Peyer's patch (tissue), 4 donors: Measurements from ENCODE around the gene COL6A6. TPM values are rescaled to one million over a fixed set of nuclear protein-coding genes. Genes with fewer than 3 reads are reported as not detected.

Experiments
- DNase-seq, 3 donors: peaks; one replicate each; pipeline ENCODE4 v3.0.0-alpha.2; 2017 to 2019
- H3K27ac ChIP-seq, 4 donors: fragments of 200-600 bp; sonication (generic); one replicate each; pipeline ENCODE4 v1.5.1; 2016 to 2019
- H3K27me3 ChIP-seq, 2 donors: fragments of 200-600 bp; sonication (generic); one replicate each; pipeline ENCODE4 v1.5.1; 2019
- H3K36me3 ChIP-seq, 3 donors: fragments of 200-600 bp; sonication (generic); one replicate each; pipeline ENCODE4 v1.5.1; 2016 to 2019
- H3K4me1 ChIP-seq, 4 donors: fragments of 200-600 bp; sonication (generic); one replicate each; pipeline ENCODE4 v1.5.1; 2016 to 2019
- H3K4me3 ChIP-seq, 4 donors: fragments of 200-600 bp; sonication (generic); 1 replicate in 3 of 4; 2 replicates in 1 of 4; pipeline ENCODE4 v1.5.1; 2016 to 2019; ENCODE audit warnings: mild to moderate bottlenecking in 1 of 4
- H3K9me3 ChIP-seq, 4 donors: fragments of 200-600 bp; sonication (generic); one replicate each; pipeline ENCODE4 v1.5.1; 2016 to 2019; ENCODE audit warnings: mild to moderate bottlenecking in 1 of 4
- POLR2A ChIP-seq, 2 donors: fragments of 450-650 bp; IDR thresholded peaks; one replicate each; pipeline ENCODE4 v1.5.1; 2017; ENCODE audit warnings: antibody characterized with exemption in 2 of 2, mild to moderate bottlenecking in 2 of 2, moderate library complexity in 2 of 2
- total RNA-seq, 4 donors: library from RNA; depleted of rRNA; stranded (reverse); fragments of >200 nt; gene quantifications; one replicate each; pipeline ENCODE4 v1.1.0, GENCODE V29; 2016
- TF ChIP-seq, protein P1 (sequence below), 6 experiments: fragments of 450-650 bp in 4 of 6; fragments of 200-600 bp in 2 of 6; sonication (generic) in 1 of 6; IDR thresholded peaks; one replicate each; pipeline ENCODE4 v1.5.1; 2017 to 2019; ENCODE audit warnings: antibody characterized with exemption in 6 of 6, mild to moderate bottlenecking in 3 of 6, moderate library complexity in 1 of 6

Gene COL6A6, protein sequence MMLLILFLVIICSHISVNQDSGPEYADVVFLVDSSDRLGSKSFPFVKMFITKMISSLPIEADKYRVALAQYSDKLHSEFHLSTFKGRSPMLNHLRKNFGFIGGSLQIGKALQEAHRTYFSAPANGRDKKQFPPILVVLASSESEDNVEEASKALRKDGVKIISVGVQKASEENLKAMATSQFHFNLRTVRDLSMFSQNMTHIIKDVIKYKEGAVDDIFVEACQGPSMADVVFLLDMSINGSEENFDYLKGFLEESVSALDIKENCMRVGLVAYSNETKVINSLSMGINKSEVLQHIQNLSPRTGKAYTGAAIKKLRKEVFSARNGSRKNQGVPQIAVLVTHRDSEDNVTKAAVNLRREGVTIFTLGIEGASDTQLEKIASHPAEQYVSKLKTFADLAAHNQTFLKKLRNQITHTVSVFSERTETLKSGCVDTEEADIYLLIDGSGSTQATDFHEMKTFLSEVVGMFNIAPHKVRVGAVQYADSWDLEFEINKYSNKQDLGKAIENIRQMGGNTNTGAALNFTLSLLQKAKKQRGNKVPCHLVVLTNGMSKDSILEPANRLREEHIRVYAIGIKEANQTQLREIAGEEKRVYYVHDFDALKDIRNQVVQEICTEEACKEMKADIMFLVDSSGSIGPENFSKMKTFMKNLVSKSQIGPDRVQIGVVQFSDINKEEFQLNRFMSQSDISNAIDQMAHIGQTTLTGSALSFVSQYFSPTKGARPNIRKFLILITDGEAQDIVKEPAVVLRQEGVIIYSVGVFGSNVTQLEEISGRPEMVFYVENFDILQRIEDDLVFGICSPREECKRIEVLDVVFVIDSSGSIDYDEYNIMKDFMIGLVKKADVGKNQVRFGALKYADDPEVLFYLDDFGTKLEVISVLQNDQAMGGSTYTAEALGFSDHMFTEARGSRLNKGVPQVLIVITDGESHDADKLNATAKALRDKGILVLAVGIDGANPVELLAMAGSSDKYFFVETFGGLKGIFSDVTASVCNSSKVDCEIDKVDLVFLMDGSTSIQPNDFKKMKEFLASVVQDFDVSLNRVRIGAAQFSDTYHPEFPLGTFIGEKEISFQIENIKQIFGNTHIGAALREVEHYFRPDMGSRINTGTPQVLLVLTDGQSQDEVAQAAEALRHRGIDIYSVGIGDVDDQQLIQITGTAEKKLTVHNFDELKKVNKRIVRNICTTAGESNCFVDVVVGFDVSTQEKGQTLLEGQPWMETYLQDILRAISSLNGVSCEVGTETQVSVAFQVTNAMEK (N-terminal part only)
- total RNA-seq: not detected

DNA sequence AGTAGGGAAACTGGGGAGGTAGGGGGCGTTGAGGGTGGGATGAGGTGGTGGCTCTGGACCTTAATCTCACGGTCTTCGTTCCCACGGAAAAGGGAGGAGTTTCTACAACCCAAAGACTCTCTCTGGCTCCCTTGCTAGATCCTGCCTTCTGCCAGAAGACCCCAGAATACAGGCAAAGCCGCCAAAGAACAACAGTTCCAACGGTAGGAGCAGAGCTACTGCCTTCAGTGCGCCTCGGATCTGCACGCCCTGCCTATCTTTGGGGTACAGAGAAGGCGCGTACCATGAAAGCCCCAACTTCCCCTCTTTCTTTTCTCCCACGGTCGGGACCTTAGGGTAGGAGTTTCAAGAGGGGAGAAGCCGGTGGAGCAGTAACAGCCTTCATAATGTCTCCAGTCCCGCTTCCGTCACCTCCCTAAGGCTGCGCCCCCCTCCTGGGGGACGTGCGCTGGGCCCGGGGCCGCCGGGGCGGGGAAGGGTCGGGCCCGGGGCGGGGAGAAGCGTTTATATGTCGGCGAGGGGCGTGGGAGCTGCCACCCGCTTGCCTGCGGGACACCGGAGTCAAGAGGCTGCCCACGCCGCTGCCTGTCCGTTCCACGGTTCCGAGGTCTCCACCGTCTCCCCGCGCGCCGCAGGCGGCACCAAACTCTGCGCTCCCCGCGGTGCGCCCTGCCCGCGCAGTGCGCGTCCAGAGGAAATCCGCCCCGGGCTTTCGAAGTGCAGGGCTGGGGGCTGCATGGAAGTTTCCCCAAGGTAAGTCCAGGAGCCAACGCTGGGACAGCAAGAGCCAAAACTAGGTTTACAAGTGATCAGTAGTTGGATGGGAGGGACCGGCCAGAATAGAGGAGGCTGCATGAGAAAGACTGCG is at the start of gene COL6A6:
Gene COL6A6, plus strand, starts transcription at position 533 of the 868 bp plus-strand sequence. CDS start 43,188 bp downstream, outside the sequence.
- Histone ChIP-seq H3K36me3 (no peaks in the 10 kb centered on the region), H3K27ac (no peak within 1 kb of the TSS), H3K27me3 (no peaks in the 10 kb centered on the region), H3K4me1 (no peaks in the 10 kb centered on the region), H3K4me3 (peak within 1 kb of the TSS in 1 of 4 donors; percentile 3), H3K9me3 (no peaks in the 10 kb centered on the region)
- TF ChIP-seq, protein P1, sequence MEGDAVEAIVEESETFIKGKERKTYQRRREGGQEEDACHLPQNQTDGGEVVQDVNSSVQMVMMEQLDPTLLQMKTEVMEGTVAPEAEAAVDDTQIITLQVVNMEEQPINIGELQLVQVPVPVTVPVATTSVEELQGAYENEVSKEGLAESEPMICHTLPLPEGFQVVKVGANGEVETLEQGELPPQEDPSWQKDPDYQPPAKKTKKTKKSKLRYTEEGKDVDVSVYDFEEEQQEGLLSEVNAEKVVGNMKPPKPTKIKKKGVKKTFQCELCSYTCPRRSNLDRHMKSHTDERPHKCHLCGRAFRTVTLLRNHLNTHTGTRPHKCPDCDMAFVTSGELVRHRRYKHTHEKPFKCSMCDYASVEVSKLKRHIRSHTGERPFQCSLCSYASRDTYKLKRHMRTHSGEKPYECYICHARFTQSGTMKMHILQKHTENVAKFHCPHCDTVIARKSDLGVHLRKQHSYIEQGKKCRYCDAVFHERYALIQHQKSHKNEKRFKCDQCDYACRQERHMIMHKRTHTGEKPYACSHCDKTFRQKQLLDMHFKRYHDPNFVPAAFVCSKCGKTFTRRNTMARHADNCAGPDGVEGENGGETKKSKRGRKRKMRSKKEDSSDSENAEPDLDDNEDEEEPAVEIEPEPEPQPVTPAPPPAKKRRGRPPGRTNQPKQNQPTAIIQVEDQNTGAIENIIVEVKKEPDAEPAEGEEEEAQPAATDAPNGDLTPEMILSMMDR (IDR thresholded peaks at IDR 0.05): no peak
- no peak for TF ChIP-seq POLR2A (IDR thresholded peaks at IDR 0.05)
- peak in 1 of 3 donors; percentile 37 for DNase-seq

DNA sequence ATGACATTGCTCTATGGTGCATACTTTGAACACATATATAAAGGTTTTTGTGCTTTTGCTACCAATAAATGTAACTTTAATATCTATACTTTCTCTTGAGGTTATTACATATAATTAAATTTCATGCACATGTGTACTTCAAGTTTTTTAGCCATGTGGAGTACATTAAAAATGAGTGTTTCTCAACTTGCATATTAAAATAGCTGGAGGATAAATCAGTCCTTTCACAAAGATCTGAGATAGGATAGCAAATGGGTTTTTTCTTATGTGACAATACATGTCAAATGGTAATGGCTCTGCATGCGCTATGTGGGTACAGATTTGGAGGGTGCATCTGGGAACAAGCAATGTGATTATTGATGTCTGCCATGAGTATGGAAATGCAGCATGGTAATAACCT is 48.7 kb upstream of the COL6A6 start:
- no peaks in the 10 kb centered on the region for H3K36me3 ChIP-seq
- no peak overlapping the region for H3K27ac ChIP-seq
- no peaks in the 10 kb centered on the region for H3K27me3 ChIP-seq
- DNase-seq: no peak
- H3K4me1 ChIP-seq: no peaks in the 10 kb centered on the region
- no peak for TF ChIP-seq POLR2A (IDR thresholded peaks at IDR 0.05)
- TF ChIP-seq, protein P1 (IDR thresholded peaks at IDR 0.05): no peak
- H3K9me3 ChIP-seq: no peaks in the 10 kb centered on the region
- no peak overlapping the region for H3K4me3 ChIP-seq

DNA sequence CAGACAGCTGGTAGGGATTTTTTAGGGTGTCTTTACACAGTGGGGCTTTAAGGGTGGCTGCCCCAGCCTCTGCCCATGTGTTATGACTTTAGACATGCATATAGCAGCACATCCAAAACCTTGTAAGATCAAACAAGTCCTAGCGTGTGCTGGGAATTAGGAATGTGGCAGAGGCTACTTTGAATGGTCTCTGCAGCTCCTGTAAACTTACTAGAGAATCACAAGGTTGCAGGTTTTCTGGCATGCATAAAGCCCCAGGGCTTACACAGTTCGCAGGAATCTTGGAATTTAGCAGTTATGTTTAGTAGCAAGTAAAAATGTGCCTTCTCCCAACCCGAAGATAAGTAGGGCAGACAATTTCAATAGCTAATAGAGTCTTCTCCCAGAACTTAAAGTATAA is 46.9 kb upstream of the COL6A6 start:
- no peaks in the 10 kb centered on the region for H3K27me3 ChIP-seq
- TF ChIP-seq, protein P1 (IDR thresholded peaks at IDR 0.05): no peak
- TF ChIP-seq POLR2A (IDR thresholded peaks at IDR 0.05): no peak
- H3K9me3 ChIP-seq: no peaks in the 10 kb centered on the region
- H3K4me1 ChIP-seq: no peaks in the 10 kb centered on the region
- no peak overlapping the region for H3K27ac ChIP-seq
- no peak overlapping the region for H3K4me3 ChIP-seq
- H3K36me3 ChIP-seq: no peaks in the 10 kb centered on the region
- DNase-seq: no peak

DNA sequence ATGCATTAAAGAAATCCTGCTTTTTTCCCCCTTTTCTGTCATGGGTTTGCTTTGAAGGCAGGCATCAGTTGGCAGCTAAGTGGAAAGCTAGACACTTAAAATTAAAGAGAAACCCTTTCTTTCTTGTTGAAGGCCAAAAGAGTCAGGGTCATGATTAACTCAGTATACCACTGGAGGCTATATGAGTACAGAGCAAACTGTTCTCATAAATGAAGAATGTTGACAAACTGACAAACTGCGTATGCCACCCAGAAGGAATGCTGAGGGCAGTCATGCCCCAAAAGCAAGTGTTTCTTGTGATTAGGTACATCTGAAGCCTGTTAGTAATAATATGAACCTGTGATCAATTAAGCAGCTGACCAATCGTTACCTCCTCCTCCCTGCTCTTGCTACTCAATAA is 43.6 kb upstream of the COL6A6 start:
- Histone ChIP-seq H3K36me3 (no peaks in the 10 kb centered on the region), H3K9me3 (no peaks in the 10 kb centered on the region), H3K27me3 (no peaks in the 10 kb centered on the region), H3K4me1 (no peaks in the 10 kb centered on the region), H3K4me3 (no peak overlapping the region), H3K27ac (no peak overlapping the region)
- TF ChIP-seq POLR2A (IDR thresholded peaks at IDR 0.05): no peak
- TF ChIP-seq, protein P1 (IDR thresholded peaks at IDR 0.05): no peak
- no peak for DNase-seq
